K562 (cell line): ENCODE results near the gene USP16. TPM values are rescaled to one million over a fixed set of nuclear protein-coding genes. Genes with fewer than 3 reads are reported as not detected.
A peak's percentile ranks its signal among the peaks of the same experiment; 100 is the strongest.

ENCODE experiments used
- ATAC-seq: fragments of 200-7000 bp; cut with Tn5 transposase; 3 replicates; pipeline ENCODE4 v1.9.1; 2020; ENCODE audit warnings: moderate library complexity
- BruUV-seq: library from RNA; stranded (reverse); fragments of 400-500 nt; replicated peaks from 2 replicates; lab custom pipeline; 2021; lab: Mats Ljungman, UMichigan
- CTCF ChIA-PET: fragments of 300-600 bp; formaldehyde crosslinking; extraction: SDS; loops from one replicate; lab custom pipeline; 2021; ENCODE audit warnings: low intra/inter-chr PET ratio; lab: Yijun Ruan, JAX
- POLR2A ChIA-PET: fragments of 300-600, 350-650 bp; sonication (Branson Sonifier 250); formaldehyde crosslinking; extraction: SDS; loops from one replicate; lab custom pipeline; 2021; ENCODE audit warnings: antibody characterized with exemption, inconsistent platforms; lab: Yijun Ruan, JAX
- DNase-seq, 4 experiments: peaks; one replicate each; pipeline versions ENCODE4 v3.0.0 to v3.0.0-alpha.2; 2011 to 2018; ENCODE audit warnings: low spot score in 3 of 4, mixed read lengths in 3 of 4; ENCODE audit errors: extremely low read depth in 1 of 4
- FAIRE-seq: peaks from 2 replicates; lab custom pipeline; 2011; peaks lifted over from hg19 to GRCh38; lab: Jason Lieb, UNC
- H2AFZ ChIP-seq: 2 replicates; pipeline ENCODE4 v1.6.0; 2011; ENCODE audit warnings: low read depth, low read length, control low read depth, inconsistent platforms
- H3K27ac ChIP-seq: fragments of 200-600 bp; 3 replicates; pipeline ENCODE4 v1.8.0; 2011; ENCODE audit warnings: low read depth, mild to moderate bottlenecking, control low read depth, inconsistent platforms, low read length, moderate library complexity, mixed read lengths; ENCODE audit errors: extremely low read depth
- H3K27me3 ChIP-seq, 2 experiments: fragments of 300-600 bp in 1 of 2; 2 replicates in 1 of 2; 3 replicates in 1 of 2; pipeline versions ENCODE4 v1.6.0 to v1.8.0; 2011; ENCODE audit warnings: inconsistent platforms in 2 of 2, low read length in 2 of 2, mild to moderate bottlenecking in 1 of 2, mixed read lengths in 1 of 2, moderate library complexity in 1 of 2; ENCODE audit not compliant: control insufficient read depth in 2 of 2, insufficient read depth in 2 of 2
- H3K36me3 ChIP-seq: fragments of 300-600 bp; 3 replicates; pipeline ENCODE4 v1.8.0; 2011; ENCODE audit warnings: mild to moderate bottlenecking, low read length, inconsistent platforms; ENCODE audit not compliant: control insufficient read depth, insufficient read depth
- H3K4me1 ChIP-seq, 2 experiments: fragments of 200-600 bp in 1 of 2; replicated peaks in 1 of 2; 2 replicates in 1 of 2; 3 replicates in 1 of 2; pipeline versions ENCODE4 v1.5.1 to v1.8.0; 2011; ENCODE audit warnings: inconsistent platforms in 2 of 2, low read length in 2 of 2, mild to moderate bottlenecking in 1 of 2, mixed read lengths in 1 of 2, moderate library complexity in 1 of 2; ENCODE audit not compliant: control insufficient read depth in 2 of 2, insufficient read depth in 2 of 2
- H3K4me2 ChIP-seq: 2 replicates; pipeline ENCODE4 v1.6.1; 2011; ENCODE audit warnings: low read length, control low read depth, inconsistent platforms, mixed read lengths; ENCODE audit not compliant: insufficient read depth
- H3K4me3 ChIP-seq: fragments of 200-600 bp; sonication (generic), shearing (Covaris generic); 2 replicates; pipeline ENCODE4 v1.5.1; 2016; ENCODE audit warnings: control low read depth, inconsistent platforms
- H3K79me2 ChIP-seq: fragments of 200-600 bp; 3 replicates; pipeline ENCODE4 v1.8.0; 2011; ENCODE audit warnings: low read length, inconsistent platforms; ENCODE audit not compliant: control insufficient read depth, insufficient read depth
- H3K9ac ChIP-seq, 2 experiments: 2 replicates each; pipeline versions ENCODE4 v1.6.0 to v1.6.1; 2011; ENCODE audit warnings: low read depth in 2 of 2, low read length in 2 of 2, control low read depth in 1 of 2, inconsistent platforms in 1 of 2, mild to moderate bottlenecking in 1 of 2, mixed read lengths in 1 of 2; ENCODE audit not compliant: insufficient read depth in 1 of 2
- H3K9me1 ChIP-seq: one replicate; pipeline ENCODE4 v1.6.0; 2011; ENCODE audit warnings: inconsistent platforms, mild to moderate bottlenecking, low read length, moderate library complexity; ENCODE audit not compliant: control insufficient read depth, insufficient read depth
- H3K9me3 ChIP-seq: replicated peaks from 2 replicates; pipeline ENCODE4 v1.5.1; 2011; ENCODE audit warnings: low read depth, low read length, inconsistent platforms; ENCODE audit not compliant: control insufficient read depth, insufficient read depth
- H4K20me1 ChIP-seq: replicated peaks from 2 replicates; pipeline ENCODE4 v1.6.1; 2011; ENCODE audit warnings: low read length, inconsistent platforms, mixed read lengths; ENCODE audit not compliant: control insufficient read depth, insufficient read depth
- ATF3 ChIP-seq, 2 experiments: fragments of 450-650 bp in 1 of 2; sonication (generic) in 1 of 2; formaldehyde crosslinking in 1 of 2; IDR thresholded peaks in 1 of 2; conservative IDR thresholded peaks in 1 of 2; 2 replicates each; pipeline versions ENCODE4 v1.6.1 to v1.8.1; 2016 to 2023; ENCODE audit warnings: mild to moderate bottlenecking in 2 of 2, moderate library complexity in 2 of 2, inconsistent platforms in 1 of 2, missing genetic modification reagents in 1 of 2
- CBFA2T3 ChIP-seq: fragments of 450-650 bp; IDR thresholded peaks from 2 replicates; pipeline ENCODE4 v1.6.1; 2017
- MED1 ChIP-seq: sonication (generic); formaldehyde crosslinking; IDR thresholded peaks from 2 replicates; pipeline ENCODE4 v1.8.1; 2023; ENCODE audit warnings: missing genetic modification reagents, borderline replicate concordance
- TRIM28 ChIP-seq: fragments of 450-650 bp; IDR thresholded peaks from 2 replicates; pipeline ENCODE4 v1.6.1; 2017
- ZNF121 ChIP-seq: sonication (generic); formaldehyde crosslinking; conservative IDR thresholded peaks from 2 replicates; pipeline ENCODE4 v1.8.0; 2022; ENCODE audit warnings: missing genetic modification reagents
- ZNF311 ChIP-seq: fragments of 250-450 bp; sonication (Bioruptor Pico); IDR thresholded peaks from 2 replicates; pipeline ENCODE4 v1.4.0; 2020; ENCODE audit warnings: mild to moderate bottlenecking, moderate library complexity
- WGBS: fragments of 100-300 bp; shearing (Covaris generic); methylation state at CpG from one replicate; pipeline ENCODE4 v1.1.6; 2016; ENCODE audit warnings: low coverage, mixed read lengths; ENCODE audit not compliant: insufficient coverage; ENCODE audit errors: missing lambda C conversion rate; 5-methylcytosine and 5-hydroxymethylcytosine counted together
- in situ Hi-C: fragments of 300-500 bp; cut with MboI; formaldehyde crosslinking; loops from 4 replicates; pipeline ENCODE4 v1.15.0; 2018; ENCODE audit warnings: inconsistent platforms, mixed read lengths
- intact Hi-C: fragments of 100-400 bp; cut with micrococcal nuclease; formaldehyde crosslinking; loops from 2 replicates; pipeline ENCODE4 v1.14.2; 2022
- polyA plus RNA-seq, 8 experiments: library from polyadenylated mRNA; depleted of rRNA in 4 of 8; stranded (reverse) in 5 of 8; unstranded in 3 of 8; fragments of >200 nt; fragmentation: Nextera tagmentation in 2 of 8; fragmentation: Illumina TruSeq in 1 of 8; extraction: Ambion mirVana in 2 of 8; extraction: Trizol in 1 of 8; gene quantifications; 2 replicates each; pipeline versions ENCODE4 v1.2.1 to v1.2.3, GENCODE V29; 2011 to 2014; ENCODE audit warnings: inconsistent platforms in 1 of 8, missing spikeins in 1 of 8
- total RNA-seq, 7 experiments: library from RNA; depleted of rRNA in 6 of 7; stranded (reverse); fragments of >200 nt in 6 of 7; fragmentation: Illumina TruSeq in 2 of 7; extraction: Trizol in 2 of 7; gene quantifications; 2 replicates each; pipeline versions ENCODE4 v1.2.1 to v1.2.3, GENCODE V29; 2011 to 2021; ENCODE audit warnings: low replicate concordance in 1 of 7
- TF ChIP-seq, protein P1 (sequence below): sonication (generic); formaldehyde crosslinking; IDR thresholded peaks from 2 replicates; pipeline ENCODE4 v1.8.0; 2022; ENCODE audit warnings: mild to moderate bottlenecking, missing genetic modification reagents, borderline replicate concordance
- TF ChIP-seq, protein P2 (sequence below): fragments of 150-350 bp; IDR thresholded peaks from 2 replicates; pipeline ENCODE4 v1.6.1; 2014; ENCODE audit warnings: low read depth, mild to moderate bottlenecking, low read length, borderline replicate concordance

Gene USP16
- total and polyA plus RNA-seq, 9 of the 15 experiments (the other 6 are each of a cell fraction or from before 2014, with no cell fraction given) = 38.4 to 90.9 (median 62.8) TPM

DNA sequence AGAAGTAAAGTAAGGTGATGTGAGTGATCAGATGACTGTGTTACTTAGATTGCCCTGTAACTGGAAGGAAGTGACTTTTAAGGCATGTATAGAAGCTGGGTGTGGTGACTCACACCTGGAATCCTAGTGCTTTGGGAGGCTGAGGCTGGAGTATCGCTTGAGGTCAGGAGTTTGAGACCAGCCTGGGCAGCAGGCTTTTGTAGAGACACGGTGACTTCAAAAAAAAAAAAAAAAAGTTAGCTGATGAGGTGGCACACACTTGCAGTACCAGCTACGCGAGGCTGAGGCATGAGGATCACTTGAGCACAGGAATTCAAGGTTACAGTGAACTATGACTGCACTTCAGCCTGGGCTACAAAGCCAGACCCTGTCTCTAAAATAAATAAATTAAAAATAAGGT is 2.3 kb upstream of the USP16 start:
- intact Hi-C loops = loop anchor here (5.0 kb wide), 1 partner anchor 50 kb away; the partner anchor contains the start of gene CCT8
- WGBS = 79% methylated on average over 3 of the region's 4 CpGs
- CTCF ChIA-PET = no interaction called here
- Histone ChIP-seq H3K27me3 (no peaks in the 10 kb centered on the region), H3K4me2 (no peak overlapping the region), H3K9me3 (no peaks in the 10 kb centered on the region), H4K20me1 (no peaks in the 10 kb centered on the region), H3K36me3 (no peaks in the 10 kb centered on the region), H3K4me3 (no peak overlapping the region), H2AFZ (no peak overlapping the region), H3K9me1 (no peaks in the 10 kb centered on the region), H3K27ac (no peak overlapping the region), H3K9ac (no peak overlapping the region), H3K4me1 (peaks cover 11 to 19% of the 10 kb centered on the region in 2 experiments; a peak in 2 of 5 replicates), H3K79me2 (peaks cover 55% of the 10 kb centered on the region)
- TF ChIP-seq CBFA2T3 = peak; percentile 9; the same call in 1 of the 2 replicates
- 0 out of 2 replicates have a peak, but pooled peaks have one; percentile 3 for TF ChIP-seq ZNF121 (CRISPR knock-in tag)
- TF ChIP-seq MED1 (CRISPR knock-in tag) = no peak
- no TSS peak for BruUV-seq
- in situ Hi-C loops = no loop called here
- ATAC-seq = no peak
- DNase-seq = peak in 1 of 4 experiments; percentile 23
- FAIRE-seq = no peak
- POLR2A ChIA-PET = interaction anchor here (0.6 to 1.5 kb wide), 3 partner anchors 13 to 19 kb away, joined by 3 read pairs; no protein-coding TSS in a partner anchor

GRCh38 chr21:29025328-29025713 is 853 bp downstream of the USP16 start:
- Histone ChIP-seq H3K27ac (peak overlapping the region; percentile 97), H3K36me3 (peaks cover 25% of the 10 kb centered on the region), H2AFZ (peak overlapping the region; percentile 97), H3K4me1 (peaks cover 3 to 13% of the 10 kb centered on the region in 2 experiments; a peak in 1 of 5 replicates), H3K4me3 (peak overlapping the region; percentile 65), H3K9me1 (no peaks in the 10 kb centered on the region), H3K79me2 (peaks cover 47% of the 10 kb centered on the region), H3K27me3 (no peaks in the 10 kb centered on the region), H3K9ac (peak overlapping the region; percentile 94 to 98), H3K4me2 (peak overlapping the region; percentile 90), H4K20me1 (no peaks in the 10 kb centered on the region), H3K9me3 (no peaks in the 10 kb centered on the region)
- ATAC-seq (peak; percentile 52), DNase-seq (peak in 2 of 4 experiments; percentile 19 to 52), FAIRE-seq (no peak)
- POLR2A ChIA-PET = interaction anchor here (0.7 to 7.6 kb wide), 16 partner anchors 9 to 275 kb away, joined by 3 to 56 read pairs (median 7); partner anchors contain the start of genes CCT8 and LTN1
- TSS peak; percentile 41 for BruUV-seq
- intact Hi-C loops (no loop called here), in situ Hi-C loops (no loop called here)
- CTCF ChIA-PET = no interaction called here
- 0% methylated on average over 6 of the region's 6 CpGs for WGBS
- TF ChIP-seq, protein P1, sequence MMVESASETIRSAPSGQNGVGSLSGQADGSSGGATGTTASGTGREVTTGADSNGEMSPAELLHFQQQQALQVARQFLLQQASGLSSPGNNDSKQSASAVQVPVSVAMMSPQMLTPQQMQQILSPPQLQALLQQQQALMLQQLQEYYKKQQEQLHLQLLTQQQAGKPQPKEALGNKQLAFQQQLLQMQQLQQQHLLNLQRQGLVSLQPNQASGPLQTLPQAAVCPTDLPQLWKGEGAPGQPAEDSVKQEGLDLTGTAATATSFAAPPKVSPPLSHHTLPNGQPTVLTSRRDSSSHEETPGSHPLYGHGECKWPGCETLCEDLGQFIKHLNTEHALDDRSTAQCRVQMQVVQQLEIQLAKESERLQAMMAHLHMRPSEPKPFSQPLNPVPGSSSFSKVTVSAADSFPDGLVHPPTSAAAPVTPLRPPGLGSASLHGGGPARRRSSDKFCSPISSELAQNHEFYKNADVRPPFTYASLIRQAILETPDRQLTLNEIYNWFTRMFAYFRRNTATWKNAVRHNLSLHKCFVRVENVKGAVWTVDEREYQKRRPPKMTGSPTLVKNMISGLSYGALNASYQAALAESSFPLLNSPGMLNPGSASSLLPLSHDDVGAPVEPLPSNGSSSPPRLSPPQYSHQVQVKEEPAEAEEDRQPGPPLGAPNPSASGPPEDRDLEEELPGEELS (CRISPR knock-in tag) = no peak
- TF ChIP-seq ATF3 (IDR thresholded peaks at IDR 0.05) = 0 out of 2 replicates have a peak, but pooled peaks have one; percentile 45
- no peak for TF ChIP-seq ATF3 (CRISPR knock-in tag; conservative IDR thresholded peaks at IDR 0.05)
- TF ChIP-seq, protein P2, sequence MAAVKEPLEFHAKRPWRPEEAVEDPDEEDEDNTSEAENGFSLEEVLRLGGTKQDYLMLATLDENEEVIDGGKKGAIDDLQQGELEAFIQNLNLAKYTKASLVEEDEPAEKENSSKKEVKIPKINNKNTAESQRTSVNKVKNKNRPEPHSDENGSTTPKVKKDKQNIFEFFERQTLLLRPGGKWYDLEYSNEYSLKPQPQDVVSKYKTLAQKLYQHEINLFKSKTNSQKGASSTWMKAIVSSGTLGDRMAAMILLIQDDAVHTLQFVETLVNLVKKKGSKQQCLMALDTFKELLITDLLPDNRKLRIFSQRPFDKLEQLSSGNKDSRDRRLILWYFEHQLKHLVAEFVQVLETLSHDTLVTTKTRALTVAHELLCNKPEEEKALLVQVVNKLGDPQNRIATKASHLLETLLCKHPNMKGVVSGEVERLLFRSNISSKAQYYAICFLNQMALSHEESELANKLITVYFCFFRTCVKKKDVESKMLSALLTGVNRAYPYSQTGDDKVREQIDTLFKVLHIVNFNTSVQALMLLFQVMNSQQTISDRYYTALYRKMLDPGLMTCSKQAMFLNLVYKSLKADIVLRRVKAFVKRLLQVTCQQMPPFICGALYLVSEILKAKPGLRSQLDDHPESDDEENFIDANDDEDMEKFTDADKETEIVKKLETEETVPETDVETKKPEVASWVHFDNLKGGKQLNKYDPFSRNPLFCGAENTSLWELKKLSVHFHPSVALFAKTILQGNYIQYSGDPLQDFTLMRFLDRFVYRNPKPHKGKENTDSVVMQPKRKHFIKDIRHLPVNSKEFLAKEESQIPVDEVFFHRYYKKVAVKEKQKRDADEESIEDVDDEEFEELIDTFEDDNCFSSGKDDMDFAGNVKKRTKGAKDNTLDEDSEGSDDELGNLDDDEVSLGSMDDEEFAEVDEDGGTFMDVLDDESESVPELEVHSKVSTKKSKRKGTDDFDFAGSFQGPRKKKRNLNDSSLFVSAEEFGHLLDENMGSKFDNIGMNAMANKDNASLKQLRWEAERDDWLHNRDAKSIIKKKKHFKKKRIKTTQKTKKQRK = no peak
- no peak for TF ChIP-seq TRIM28
- TF ChIP-seq ZNF311 = no peak
